ENCODE results near the gene GPD1. TPM values are rescaled to one million over a fixed set of nuclear protein-coding genes. Genes with fewer than 3 reads are reported as not detected.

GPD1 gene
- total RNA-seq, 1 experiment from 2014 or later, result 0.37 TPM

- Mint-ChIP-seq H3K9me3 (ENCODE audit: unreplicated experiment) (no peaks in the 10 kb centered on the region), H3K27me3 (ENCODE audit: insufficient read depth, unreplicated experiment) (no peaks in the 10 kb centered on the region), H3K4me1 (ENCODE audit: insufficient read depth, unreplicated experiment) (peaks cover 28% of the 10 kb centered on the region), H3K36me3 (ENCODE audit: insufficient read depth, unreplicated experiment) (peaks cover 70% of the 10 kb centered on the region), H3K27ac (ENCODE audit: low read depth, unreplicated experiment) (no peak overlapping the region), H3K4me3 (ENCODE audit: unreplicated experiment) (no peak overlapping the region)
- TF ChIP-seq, protein P1, sequence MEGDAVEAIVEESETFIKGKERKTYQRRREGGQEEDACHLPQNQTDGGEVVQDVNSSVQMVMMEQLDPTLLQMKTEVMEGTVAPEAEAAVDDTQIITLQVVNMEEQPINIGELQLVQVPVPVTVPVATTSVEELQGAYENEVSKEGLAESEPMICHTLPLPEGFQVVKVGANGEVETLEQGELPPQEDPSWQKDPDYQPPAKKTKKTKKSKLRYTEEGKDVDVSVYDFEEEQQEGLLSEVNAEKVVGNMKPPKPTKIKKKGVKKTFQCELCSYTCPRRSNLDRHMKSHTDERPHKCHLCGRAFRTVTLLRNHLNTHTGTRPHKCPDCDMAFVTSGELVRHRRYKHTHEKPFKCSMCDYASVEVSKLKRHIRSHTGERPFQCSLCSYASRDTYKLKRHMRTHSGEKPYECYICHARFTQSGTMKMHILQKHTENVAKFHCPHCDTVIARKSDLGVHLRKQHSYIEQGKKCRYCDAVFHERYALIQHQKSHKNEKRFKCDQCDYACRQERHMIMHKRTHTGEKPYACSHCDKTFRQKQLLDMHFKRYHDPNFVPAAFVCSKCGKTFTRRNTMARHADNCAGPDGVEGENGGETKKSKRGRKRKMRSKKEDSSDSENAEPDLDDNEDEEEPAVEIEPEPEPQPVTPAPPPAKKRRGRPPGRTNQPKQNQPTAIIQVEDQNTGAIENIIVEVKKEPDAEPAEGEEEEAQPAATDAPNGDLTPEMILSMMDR (IDR thresholded peaks at IDR 0.05; ENCODE audit: unreplicated experiment), result peak; percentile 83
- peak; percentile 73 for DNase-seq (ENCODE audit: unreplicated experiment)
- ChIA-PET CTCF (interaction anchor here (0.5 to 11.7 kb wide), 24 partner anchors 8 to 625 kb away, joined by 3 to 232 read pairs (median 4); partner anchors contain the start of genes COX14 and GPD1), POLR2A (interaction anchor here (0.7 to 2.3 kb wide), 6 partner anchors 12 to 1129 kb away, joined by 3 to 9 read pairs (median 4); partner anchors contain the start of genes COX14 and POU6F1)
- BruUV-seq (replicated peaks), result no TSS peak
- intact Hi-C loops (cut with micrococcal nuclease), result no loop called here
Measured at GRCh38 chr12:50088577-50089335, 15.1 kb upstream of the GPD1 start.

DNA sequence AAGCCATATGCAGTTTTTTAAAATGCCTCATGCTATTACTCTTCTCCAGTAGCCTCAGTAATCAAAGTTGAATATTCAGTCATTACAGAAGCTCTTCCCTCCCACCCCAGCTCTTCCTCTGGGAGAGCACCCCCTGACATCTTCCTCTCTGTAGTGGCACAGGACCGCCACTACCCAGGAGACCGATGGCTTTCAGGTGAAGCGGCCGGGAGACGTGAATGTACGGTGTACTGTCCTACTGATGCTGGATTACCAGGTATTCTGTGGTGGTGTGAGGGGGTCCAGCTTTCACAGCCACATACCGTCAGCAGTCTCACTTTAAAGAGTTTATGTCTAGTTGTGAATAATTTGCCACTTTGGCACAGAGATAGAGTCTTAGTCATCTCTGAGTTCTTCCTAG lies 14.1 kb upstream of the GPD1 start:
- Mint-ChIP-seq H3K36me3 (ENCODE audit: insufficient read depth, unreplicated experiment) (peaks cover 79% of the 10 kb centered on the region), H3K4me3 (ENCODE audit: unreplicated experiment) (no peak overlapping the region), H3K4me1 (ENCODE audit: insufficient read depth, unreplicated experiment) (peaks cover 27% of the 10 kb centered on the region), H3K27me3 (ENCODE audit: insufficient read depth, unreplicated experiment) (no peaks in the 10 kb centered on the region), H3K27ac (ENCODE audit: low read depth, unreplicated experiment) (no peak overlapping the region), H3K9me3 (ENCODE audit: unreplicated experiment) (no peaks in the 10 kb centered on the region)
- no TSS peak for BruUV-seq (replicated peaks)
- TF ChIP-seq, protein P1 (IDR thresholded peaks at IDR 0.05; ENCODE audit: unreplicated experiment), result no peak
- DNase-seq (ENCODE audit: unreplicated experiment), result no peak
- intact Hi-C loops (cut with micrococcal nuclease), result no loop called here
- CTCF ChIA-PET, result interaction anchor here (0.5 to 11.7 kb wide), 14 partner anchors 8 to 221 kb away, joined by 3 to 232 read pairs (median 4); partner anchors contain the start of genes COX14 and GPD1
- POLR2A ChIA-PET, result interaction anchor here (0.6 to 2.3 kb wide), 4 partner anchors 11 to 1526 kb away, joined by 3 to 8 read pairs (median 4); partner anchors contain the start of gene COX14

- ChIA-PET POLR2A (interaction anchor here (0.7 kb wide), 1 partner anchor 16 kb away, joined by 4 read pairs; no protein-coding TSS in a partner anchor), CTCF (interaction anchor here (0.6 to 11.7 kb wide), 5 partner anchors 17 to 347 kb away, joined by 3 to 232 read pairs (median 3); partner anchors contain the start of genes COX14 and GPD1)
- intact Hi-C loops (cut with micrococcal nuclease), result no loop called here
- Mint-ChIP-seq H3K4me1 (ENCODE audit: insufficient read depth, unreplicated experiment) (peaks cover 27% of the 10 kb centered on the region), H3K4me3 (ENCODE audit: unreplicated experiment) (no peak overlapping the region), H3K27me3 (ENCODE audit: insufficient read depth, unreplicated experiment) (no peaks in the 10 kb centered on the region), H3K27ac (ENCODE audit: low read depth, unreplicated experiment) (no peak overlapping the region), H3K9me3 (ENCODE audit: unreplicated experiment) (no peaks in the 10 kb centered on the region), H3K36me3 (ENCODE audit: insufficient read depth, unreplicated experiment) (peaks cover 84% of the 10 kb centered on the region)
- no TSS peak for BruUV-seq (replicated peaks)
- TF ChIP-seq, protein P1 (IDR thresholded peaks at IDR 0.05; ENCODE audit: unreplicated experiment), result no peak
- no peak for DNase-seq (ENCODE audit: unreplicated experiment)
Measured at GRCh38 chr12:50090391-50090790, 13.4 kb upstream of the GPD1 start.

GRCh38 chr12:50097952-50098351 lies 5.9 kb upstream of the GPD1 start:
- TF ChIP-seq, protein P1 (IDR thresholded peaks at IDR 0.05; ENCODE audit: unreplicated experiment), result no peak
- intact Hi-C loops (cut with micrococcal nuclease), result no loop called here
- Mint-ChIP-seq H3K4me3 (ENCODE audit: unreplicated experiment) (no peak overlapping the region), H3K9me3 (ENCODE audit: unreplicated experiment) (no peaks in the 10 kb centered on the region), H3K4me1 (ENCODE audit: insufficient read depth, unreplicated experiment) (peaks cover 11% of the 10 kb centered on the region), H3K27me3 (ENCODE audit: insufficient read depth, unreplicated experiment) (no peaks in the 10 kb centered on the region), H3K36me3 (ENCODE audit: insufficient read depth, unreplicated experiment) (peaks cover 81% of the 10 kb centered on the region), H3K27ac (ENCODE audit: low read depth, unreplicated experiment) (no peak overlapping the region)
- POLR2A ChIA-PET, result interaction anchor here (0.9 to 1.3 kb wide), 2 partner anchors 13 to 78 kb away, joined by 3 to 5 read pairs; no protein-coding TSS in a partner anchor
- DNase-seq (ENCODE audit: unreplicated experiment), result no peak
- BruUV-seq (replicated peaks), result no TSS peak
- CTCF ChIA-PET, result interaction anchor here (0.6 to 10.0 kb wide), 4 partner anchors 9 to 63 kb away, joined by 3 to 96 read pairs (median 6); partner anchors contain the start of gene COX14

Data from MCF 10A (cell line).